GM18520 (cell line): ENCODE results near the gene COPZ2.
"Not testable (repeated sequence)": the region's sequence is repeated elsewhere in the genome, so short reads cannot be mapped to it uniquely, and the experiment has no call there.

Source experiments
- ATAC-seq: cut with Tn5 transposase; IDR thresholded peaks from one replicate; pipeline ENCODE4 v1.9.1; 2021; ENCODE audit not compliant: unreplicated experiment

The COPZ2 gene

DNA sequence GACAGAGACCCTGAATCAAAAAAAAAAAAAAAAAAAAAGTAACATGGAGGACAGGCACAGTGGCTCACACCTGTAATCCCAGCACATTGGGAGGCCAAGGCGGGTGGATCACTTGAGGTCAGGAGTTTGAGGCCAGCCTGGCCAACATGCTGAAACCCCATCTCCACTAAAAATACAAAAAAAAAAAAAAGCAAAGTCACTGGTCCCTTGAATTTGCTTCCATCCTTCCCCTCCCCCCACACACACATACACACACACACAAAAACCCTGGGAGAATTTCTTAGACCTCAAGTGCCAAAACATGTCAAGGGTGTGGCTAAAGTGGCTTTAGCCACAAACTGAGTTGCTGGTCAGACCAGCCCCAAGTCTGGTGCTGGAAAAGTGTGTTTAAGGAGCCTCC lies 49.2 kb downstream of the COPZ2 start:
- not testable (repeated sequence) for ATAC-seq

DNA sequence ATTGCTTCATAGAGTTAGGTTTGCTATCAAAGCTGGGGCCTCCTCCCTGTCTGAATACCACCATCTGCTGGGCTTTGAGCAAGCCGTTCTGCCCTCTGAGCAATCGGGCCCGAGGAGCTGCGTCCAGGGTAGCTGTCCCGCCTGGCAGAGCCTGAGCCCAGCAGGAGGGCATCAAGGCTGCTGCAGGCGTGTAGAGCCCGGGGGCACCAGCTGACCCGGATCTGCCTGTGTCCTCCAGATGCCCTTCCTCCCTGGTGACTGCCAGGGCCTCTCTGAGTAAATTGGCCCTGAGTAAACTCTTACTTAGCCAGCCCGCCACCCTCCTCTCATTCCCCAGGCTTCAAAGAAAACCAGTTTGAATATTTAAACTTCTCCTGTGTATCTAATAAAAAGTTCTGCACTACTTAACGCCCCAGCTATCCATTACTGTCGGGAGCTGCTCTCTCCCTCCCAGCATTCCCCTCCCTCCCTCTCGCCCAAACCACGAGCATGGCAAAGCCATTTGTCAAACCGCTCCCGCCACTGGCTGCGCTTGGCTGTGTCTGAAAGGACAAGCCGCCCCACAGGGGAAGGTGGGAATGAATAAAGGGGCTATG lies 50.3 kb downstream of the COPZ2 start:
- no peak for ATAC-seq

DNA sequence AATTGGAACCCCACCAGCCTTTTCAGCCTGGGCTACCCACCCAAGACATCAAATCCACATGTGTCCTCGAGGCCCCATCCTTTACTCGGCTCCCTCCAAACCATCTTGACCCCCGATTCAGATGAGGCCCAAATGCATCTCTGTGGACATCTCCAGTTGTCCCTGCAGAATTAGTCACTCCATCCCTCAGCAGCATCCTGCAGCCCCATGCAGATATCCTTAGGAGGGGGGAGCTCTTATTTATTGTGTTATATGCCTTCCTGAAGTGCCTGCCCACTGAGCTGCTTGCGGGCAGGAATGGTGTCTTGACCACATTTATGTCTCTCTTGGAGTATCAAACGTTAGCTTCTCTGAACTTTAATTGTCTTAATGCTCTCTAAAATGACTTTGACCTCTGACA lies 51.1 kb downstream of the COPZ2 start:
- ATAC-seq: no peak

DNA sequence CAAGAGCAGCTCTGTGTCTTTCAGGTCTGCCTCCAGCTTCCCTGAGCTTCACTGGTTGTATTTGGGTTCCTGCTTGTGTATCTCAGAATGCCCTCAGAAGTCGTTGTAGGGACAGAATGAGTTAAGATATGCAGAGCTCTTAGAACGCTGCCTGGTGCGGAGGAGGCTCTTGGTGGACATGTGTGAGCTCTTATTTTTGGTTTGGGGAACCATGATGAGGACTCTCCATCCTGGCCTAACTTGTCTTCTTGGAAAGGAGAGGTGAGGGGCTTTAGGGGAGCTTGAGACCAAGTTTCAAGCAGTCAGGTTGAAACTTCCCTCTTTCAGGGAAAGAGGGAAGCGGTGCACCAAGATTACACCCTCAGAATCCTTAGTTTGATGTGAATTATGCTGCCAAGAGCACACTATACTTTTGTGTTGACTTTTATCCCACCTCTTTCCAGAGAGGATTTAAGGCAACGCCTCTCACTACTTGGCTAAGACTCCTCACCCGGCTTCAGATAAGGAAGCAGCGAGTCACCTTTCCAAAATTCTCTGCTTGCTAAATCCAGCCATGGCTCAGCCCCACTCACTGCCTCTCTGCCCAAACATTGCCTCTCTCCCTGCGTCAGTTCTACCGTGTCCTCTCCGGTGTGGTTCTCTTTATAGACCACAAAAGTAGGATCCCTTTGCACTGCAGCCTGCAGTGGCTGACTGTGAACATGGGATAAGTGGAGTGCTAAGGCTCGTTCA lies 53.9 kb downstream of the COPZ2 start:
- ATAC-seq: no peak

DNA sequence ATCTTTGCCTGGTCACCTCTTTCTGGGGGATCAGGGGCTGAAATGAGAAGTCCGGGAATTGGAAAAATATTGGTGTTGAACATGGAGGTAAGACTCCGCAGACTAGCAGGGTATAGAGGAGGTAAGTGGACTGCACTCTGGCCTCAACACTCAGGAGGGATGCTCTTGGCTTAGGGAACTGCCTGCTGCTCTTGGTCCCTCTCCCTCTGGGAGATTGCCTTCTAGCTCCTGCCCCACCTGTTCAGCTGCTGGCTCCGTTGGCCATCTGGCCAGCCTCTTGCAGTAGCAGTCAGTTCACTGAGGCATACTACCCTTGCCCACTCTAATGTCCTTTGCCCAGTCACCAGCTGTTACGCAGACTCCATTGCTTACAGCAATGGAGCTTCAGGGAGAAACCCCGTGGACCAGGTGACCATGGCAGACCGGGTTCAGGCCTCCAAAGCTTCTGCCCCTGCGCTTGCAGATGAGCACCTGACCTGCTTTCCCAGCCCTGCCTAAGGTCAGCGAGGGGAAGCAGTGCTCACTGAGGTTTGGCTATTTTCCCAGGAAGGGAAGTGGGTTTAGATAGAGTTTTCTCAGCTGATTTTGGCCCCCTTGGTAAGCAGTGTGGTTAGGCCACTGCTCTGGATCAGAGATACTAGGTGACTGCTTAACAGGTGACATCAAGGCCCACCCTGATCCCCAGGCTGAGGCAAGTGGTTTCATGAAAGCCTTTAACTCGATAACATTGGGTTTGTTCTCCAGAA lies 54.8 kb downstream of the COPZ2 start:
- ATAC-seq: no peak

DNA sequence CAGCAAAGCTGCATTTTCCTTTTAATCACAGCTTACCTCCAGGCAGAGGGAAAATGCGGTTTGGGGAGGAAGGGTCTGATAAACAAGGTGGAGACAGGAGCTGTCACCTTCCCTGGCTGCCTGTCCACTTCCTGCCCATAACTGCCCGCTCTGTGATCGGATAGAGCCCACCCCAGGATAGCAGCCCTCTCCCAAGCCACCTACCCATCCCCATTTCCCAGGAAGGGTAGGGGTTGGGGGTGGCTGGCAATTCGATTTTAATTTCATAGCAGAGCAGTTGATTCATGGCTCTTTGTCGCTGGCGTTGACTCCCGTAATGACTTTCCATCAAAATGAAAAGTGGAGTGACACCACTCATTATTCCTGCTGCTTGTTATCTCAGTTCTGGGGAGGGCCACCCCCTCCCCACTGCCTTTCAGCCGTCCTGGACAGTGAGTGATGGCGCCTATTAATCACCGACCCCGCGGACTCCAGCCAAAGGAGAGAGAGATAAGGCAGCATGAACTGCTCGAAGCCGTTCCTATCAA lies 55.4 kb downstream of the COPZ2 start:
- no peak for ATAC-seq

DNA sequence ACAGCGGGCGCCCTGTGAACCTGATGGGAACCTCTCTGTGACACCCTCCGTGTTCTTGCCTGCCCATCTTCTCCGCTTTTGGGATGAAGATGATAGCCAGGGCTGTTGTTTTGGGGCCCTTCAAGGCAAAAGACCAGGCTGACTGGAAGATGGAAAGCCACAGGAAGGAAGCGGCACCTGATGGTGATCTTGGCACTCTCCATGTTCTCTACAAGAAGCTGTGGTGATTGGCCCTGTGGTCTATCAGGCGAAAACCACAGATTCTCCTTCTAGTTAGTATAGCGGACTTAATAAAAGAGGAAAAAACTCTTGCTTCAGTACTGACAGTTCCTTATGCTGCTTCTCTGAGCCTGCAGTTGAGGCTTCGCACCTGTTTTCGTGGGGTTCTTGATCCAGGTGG lies 56.1 kb downstream of the COPZ2 start:
- no peak for ATAC-seq

DNA sequence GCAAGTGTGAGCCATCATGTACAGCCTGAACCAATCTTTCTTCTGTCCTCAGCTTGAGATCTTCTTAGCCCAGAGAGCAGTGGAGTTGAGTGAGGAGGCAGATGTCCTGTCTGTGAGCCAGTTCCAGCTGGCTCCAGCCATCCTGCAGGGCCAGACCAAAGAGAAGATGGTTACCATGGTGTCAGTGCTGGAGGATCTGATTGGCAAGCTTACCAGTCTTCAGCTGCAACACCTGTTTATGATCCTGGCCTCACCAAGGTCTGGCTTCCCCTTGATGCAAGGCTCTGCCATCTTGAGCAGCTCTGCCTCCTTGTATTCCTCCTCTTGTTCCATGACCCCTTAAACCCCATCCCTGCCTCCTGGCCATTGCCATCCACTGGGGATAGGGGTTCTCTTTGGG lies 57.1 kb downstream of the COPZ2 start:
- ATAC-seq: no peak

DNA sequence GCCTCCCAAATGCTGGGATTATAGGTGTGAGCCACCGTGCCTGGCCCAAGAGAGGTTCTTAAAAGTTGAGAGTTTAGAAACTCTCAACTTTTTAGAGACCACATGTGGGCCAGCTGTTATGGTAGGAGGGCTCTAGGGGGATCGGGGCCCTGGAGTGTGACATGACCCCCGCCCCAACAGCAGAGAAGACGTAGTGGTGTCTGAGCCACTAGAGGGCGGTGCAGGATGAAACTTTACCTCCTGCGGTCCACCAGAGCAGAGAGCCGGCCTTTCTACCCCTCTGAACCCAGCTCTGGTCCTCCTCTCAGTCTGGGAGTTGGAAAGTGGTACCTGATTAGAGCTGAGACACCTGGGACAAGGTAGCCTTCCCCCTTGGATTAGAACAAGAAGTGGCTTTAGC lies 59.3 kb downstream of the COPZ2 start:
- ATAC-seq: no peak
